Ovary (tissue), 3 donors: ENCODE measurements around the gene WFDC5.

ENCODE experiments used
- EP300 ChIP-seq: sonication (generic); formaldehyde crosslinking; IDR thresholded peaks from one replicate; pipeline ENCODE4 v1.6.1; 2017; ENCODE audit warnings: antibody characterized with exemption
- POLR2A ChIP-seq: fragments of 450-650 bp; IDR thresholded peaks from one replicate; pipeline ENCODE4 v1.6.1; 2017; ENCODE audit warnings: antibody characterized with exemption, mild to moderate bottlenecking, moderate library complexity
- TF ChIP-seq, protein P1 (sequence below), 3 donors: fragments of 450-650 bp in 2 of 3; fragments of 200-600 bp in 1 of 3; IDR thresholded peaks; one replicate each; pipeline versions ENCODE4 v1.5.1 to v1.8.0; 2016 to 2022; ENCODE audit warnings: antibody characterized with exemption in 3 of 3, mild to moderate bottlenecking in 1 of 3
- donor health status: DM: no; HTN: no; CAD: no.

GRCh38 chr20:45080867-45081624 lies 33.9 kb downstream of the WFDC5 start:
- TF ChIP-seq, protein P1, sequence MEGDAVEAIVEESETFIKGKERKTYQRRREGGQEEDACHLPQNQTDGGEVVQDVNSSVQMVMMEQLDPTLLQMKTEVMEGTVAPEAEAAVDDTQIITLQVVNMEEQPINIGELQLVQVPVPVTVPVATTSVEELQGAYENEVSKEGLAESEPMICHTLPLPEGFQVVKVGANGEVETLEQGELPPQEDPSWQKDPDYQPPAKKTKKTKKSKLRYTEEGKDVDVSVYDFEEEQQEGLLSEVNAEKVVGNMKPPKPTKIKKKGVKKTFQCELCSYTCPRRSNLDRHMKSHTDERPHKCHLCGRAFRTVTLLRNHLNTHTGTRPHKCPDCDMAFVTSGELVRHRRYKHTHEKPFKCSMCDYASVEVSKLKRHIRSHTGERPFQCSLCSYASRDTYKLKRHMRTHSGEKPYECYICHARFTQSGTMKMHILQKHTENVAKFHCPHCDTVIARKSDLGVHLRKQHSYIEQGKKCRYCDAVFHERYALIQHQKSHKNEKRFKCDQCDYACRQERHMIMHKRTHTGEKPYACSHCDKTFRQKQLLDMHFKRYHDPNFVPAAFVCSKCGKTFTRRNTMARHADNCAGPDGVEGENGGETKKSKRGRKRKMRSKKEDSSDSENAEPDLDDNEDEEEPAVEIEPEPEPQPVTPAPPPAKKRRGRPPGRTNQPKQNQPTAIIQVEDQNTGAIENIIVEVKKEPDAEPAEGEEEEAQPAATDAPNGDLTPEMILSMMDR (IDR thresholded peaks at IDR 0.05) = no peak
- TF ChIP-seq EP300 (no peak), POLR2A (no peak)
